ENCODE results near the gene ST3GAL3. TPM values are rescaled to one million over a fixed set of nuclear protein-coding genes. Genes with fewer than 3 reads are reported as not detected.

Gene ST3GAL3
- 10.2 and 10.5 TPM in 2 replicates for total RNA-seq

GRCh38 chr1:43707190-43708001, at the start of gene ST3GAL3:
ST3GAL3 (plus strand) TSS chr1:43707536; CDS start chr1:43736263, 28,727 bp downstream.

GRCh38 chr1:43933386-43934100, 226.2 kb downstream of the ST3GAL3 start, which contains the start of gene ARTN:
ARTN (plus strand) TSS chr1:43933801; CDS start chr1:43935657, 1,856 bp downstream.

GRCh38 chr1:43946236-43947060, 239.1 kb downstream of the ST3GAL3 start, which contains the start of gene IPO13:
IPO13 (plus strand) TSS chr1:43946950; CDS start chr1:43947601, 651 bp downstream.

GRCh38 chr1:43969746-43970466, 262.6 kb downstream of the ST3GAL3 start, which contains the start of gene DPH2:
DPH2 (plus strand) TSS chr1:43970010; CDS start chr1:43970176, 166 bp downstream.

GRCh38 chr1:43974443-43975248, 267.3 kb downstream of the ST3GAL3 start, which contains the start of gene ATP6V0B:
ATP6V0B (plus strand) TSS chr1:43974960; CDS start chr1:43975041, 81 bp downstream.

GRCh38 chr1:43978551-43979260, 271.4 kb downstream of the ST3GAL3 start, which contains the start of gene B4GALT2:
B4GALT2 (plus strand) TSS chr1:43979210; CDS start chr1:43981161, 1,951 bp downstream.

Small RNA genes lying within 50 kb of the gene (small RNA-seq; reads per million reads assigned to genes)
- gene AL451062.2 (not detected), gene RF00026 (not detected)

Other genes with a start within 250 kb of the ST3GAL3 start
- 145 and 161 TPM in 2 replicates for gene PTPRF, start 176.7 kb upstream of the ST3GAL3 start, total RNA-seq
- 76.6 and 82.2 TPM in 2 replicates for gene KDM4A, start 57.4 kb upstream of the ST3GAL3 start, total RNA-seq
- not detected in 2 replicates for gene ARTN, start 226.3 kb downstream of the ST3GAL3 start, total RNA-seq
- gene IPO13, start 239.4 kb downstream of the ST3GAL3 start, total RNA-seq = 18.8 and 27.2 TPM in 2 replicates